IPS-18a (cell line): Measurements from ENCODE around the gene GATAD2A.

ENCODE experiments used
- H3K27ac ChIP-seq: one replicate; pipeline ENCODE4 v1.5.1; 2013; ENCODE audit warnings: low read length
- H3K27me3 ChIP-seq: one replicate; pipeline ENCODE4 v1.6.1; 2013; ENCODE audit warnings: mild to moderate bottlenecking, low read length; ENCODE audit not compliant: control insufficient read depth, insufficient read depth
- H3K36me3 ChIP-seq: one replicate; pipeline ENCODE4 v1.6.1; 2013; ENCODE audit warnings: low read depth, low read length; ENCODE audit not compliant: control insufficient read depth
- H3K4me1 ChIP-seq: one replicate; pipeline ENCODE4 v1.6.1; 2013; ENCODE audit warnings: low read depth, low read length; ENCODE audit not compliant: control insufficient read depth
- H3K4me3 ChIP-seq: one replicate; pipeline ENCODE4 v1.5.1; 2013; ENCODE audit warnings: low read length
- H3K9ac ChIP-seq: one replicate; pipeline ENCODE4 v1.6.1; 2013; ENCODE audit warnings: mild to moderate bottlenecking, low read length, moderate library complexity
- H3K9me3 ChIP-seq: one replicate; pipeline ENCODE4 v1.6.1; 2013; ENCODE audit warnings: low read depth, low read length; ENCODE audit not compliant: control insufficient read depth

GATAD2A gene

GRCh38 chr19:19538061-19538784, 132.7 kb downstream of the GATAD2A start, which contains the start of gene CILP2:
CILP2 (plus strand) TSS chr19:19538265; CDS start chr19:19538350, 85 bp downstream.
- Histone ChIP-seq H3K4me1 (no peaks in the 10 kb centered on the region), H3K4me3 (peak within 1 kb of the TSS; percentile 59), H3K9me3 (no peaks in the 10 kb centered on the region), H3K27ac (no peak within 1 kb of the TSS), H3K9ac (peak within 1 kb of the TSS; percentile 36), H3K27me3 (peaks cover 19% of the 10 kb centered on the region), H3K36me3 (no peaks in the 10 kb centered on the region)

GRCh38 chr19:19538785-19539166, 133.3 kb downstream of the GATAD2A start:
- H3K36me3 ChIP-seq: no peaks in the 10 kb centered on the region
- no peak overlapping the region for H3K9ac ChIP-seq
- H3K27ac ChIP-seq: no peak overlapping the region
- peak overlapping the region; percentile 59 for H3K4me3 ChIP-seq
- no peaks in the 10 kb centered on the region for H3K4me1 ChIP-seq
- peaks cover 19% of the 10 kb centered on the region for H3K27me3 ChIP-seq
- H3K9me3 ChIP-seq: no peaks in the 10 kb centered on the region

GRCh38 chr19:19539698-19540063, 134.2 kb downstream of the GATAD2A start:
- H3K4me1 ChIP-seq: no peaks in the 10 kb centered on the region
- H3K36me3 ChIP-seq: no peaks in the 10 kb centered on the region
- H3K9me3 ChIP-seq: no peaks in the 10 kb centered on the region
- H3K27me3 ChIP-seq: peaks cover 19% of the 10 kb centered on the region
- no peak overlapping the region for H3K9ac ChIP-seq
- H3K27ac ChIP-seq: no peak overlapping the region
- no peak overlapping the region for H3K4me3 ChIP-seq

GRCh38 chr19:19540064-19540714, 134.7 kb downstream of the GATAD2A start:
- H3K9me3 ChIP-seq: no peaks in the 10 kb centered on the region
- no peak overlapping the region for H3K4me3 ChIP-seq
- no peaks in the 10 kb centered on the region for H3K36me3 ChIP-seq
- H3K27me3 ChIP-seq: peaks cover 19% of the 10 kb centered on the region
- no peak overlapping the region for H3K9ac ChIP-seq
- no peaks in the 10 kb centered on the region for H3K4me1 ChIP-seq
- H3K27ac ChIP-seq: no peak overlapping the region

- no peak overlapping the region for H3K4me3 ChIP-seq
- no peak overlapping the region for H3K9ac ChIP-seq
- no peak overlapping the region for H3K27ac ChIP-seq
- H3K27me3 ChIP-seq: peaks cover 19% of the 10 kb centered on the region
- no peaks in the 10 kb centered on the region for H3K36me3 ChIP-seq
- no peaks in the 10 kb centered on the region for H3K4me1 ChIP-seq
- no peaks in the 10 kb centered on the region for H3K9me3 ChIP-seq
Observed at GRCh38 chr19:19540715-19541515, 135.4 kb downstream of the GATAD2A start.

- Histone ChIP-seq H3K27me3 (peaks cover 19% of the 10 kb centered on the region), H3K9me3 (no peaks in the 10 kb centered on the region), H3K9ac (no peak overlapping the region), H3K4me3 (no peak overlapping the region), H3K4me1 (no peaks in the 10 kb centered on the region), H3K27ac (no peak overlapping the region), H3K36me3 (no peaks in the 10 kb centered on the region)
Observed at GRCh38 chr19:19541616-19542015, 136.1 kb downstream of the GATAD2A start.

- Histone ChIP-seq H3K4me3 (no peak overlapping the region), H3K27me3 (peaks cover 19% of the 10 kb centered on the region), H3K9ac (no peak overlapping the region), H3K27ac (no peak overlapping the region), H3K9me3 (no peaks in the 10 kb centered on the region), H3K36me3 (no peaks in the 10 kb centered on the region), H3K4me1 (no peaks in the 10 kb centered on the region)
Observed at GRCh38 chr19:19542507-19542906, 137.0 kb downstream of the GATAD2A start.

GRCh38 chr19:19543101-19543500, 137.6 kb downstream of the GATAD2A start:
- H3K27me3 ChIP-seq: peaks cover 19% of the 10 kb centered on the region
- no peak overlapping the region for H3K9ac ChIP-seq
- H3K36me3 ChIP-seq: no peaks in the 10 kb centered on the region
- no peaks in the 10 kb centered on the region for H3K9me3 ChIP-seq
- no peaks in the 10 kb centered on the region for H3K4me1 ChIP-seq
- H3K27ac ChIP-seq: no peak overlapping the region
- no peak overlapping the region for H3K4me3 ChIP-seq

- H3K36me3 ChIP-seq: no peaks in the 10 kb centered on the region
- H3K9me3 ChIP-seq: no peaks in the 10 kb centered on the region
- peaks cover 15% of the 10 kb centered on the region for H3K27me3 ChIP-seq
- no peak overlapping the region for H3K27ac ChIP-seq
- no peak overlapping the region for H3K4me3 ChIP-seq
- H3K4me1 ChIP-seq: no peaks in the 10 kb centered on the region
- H3K9ac ChIP-seq: no peak overlapping the region
Observed at GRCh38 chr19:19543640-19544039, 138.2 kb downstream of the GATAD2A start.

- Histone ChIP-seq H3K4me1 (no peaks in the 10 kb centered on the region), H3K9me3 (no peaks in the 10 kb centered on the region), H3K9ac (no peak overlapping the region), H3K4me3 (no peak overlapping the region), H3K27me3 (peaks cover 7% of the 10 kb centered on the region), H3K27ac (no peak overlapping the region), H3K36me3 (no peaks in the 10 kb centered on the region)
Observed at GRCh38 chr19:19544257-19544953, 138.9 kb downstream of the GATAD2A start.

- H3K4me3 ChIP-seq: no peak overlapping the region
- H3K27me3 ChIP-seq: peaks cover under 1% of the 10 kb centered on the region
- H3K27ac ChIP-seq: no peak overlapping the region
- H3K4me1 ChIP-seq: no peaks in the 10 kb centered on the region
- no peaks in the 10 kb centered on the region for H3K9me3 ChIP-seq
- H3K36me3 ChIP-seq: no peaks in the 10 kb centered on the region
- H3K9ac ChIP-seq: no peak overlapping the region
Observed at GRCh38 chr19:19544954-19545591, 139.6 kb downstream of the GATAD2A start.
